HepG2 (cell line): Measurements from ENCODE around the gene MYOF. TPM values are rescaled to one million over a fixed set of nuclear protein-coding genes. Genes with fewer than 3 reads are reported as not detected.

ENCODE experiments used
- ATAC-seq: fragments of 200-7000 bp; cut with Tn5 transposase; 3 replicates; pipeline ENCODE4 v1.9.1; 2020; ENCODE audit warnings: mild to moderate bottlenecking, moderate library complexity
- BruUV-seq: library from RNA; stranded (reverse); fragments of 400-500 nt; replicated peaks from 2 replicates; lab custom pipeline; 2021; lab: Mats Ljungman, UMichigan
- CTCF ChIA-PET: fragments of 300-600 bp; formaldehyde crosslinking; extraction: SDS; loops from one replicate; lab custom pipeline; 2021; ENCODE audit warnings: low total read pairs, inconsistent platforms, low intra/inter-chr PET ratio; lab: Yijun Ruan, JAX
- POLR2A ChIA-PET: fragments of 350-600 bp; sonication (Branson Sonifier 250); formaldehyde crosslinking; loops from one replicate; lab custom pipeline; 2020; ENCODE audit warnings: antibody characterized with exemption, inconsistent platforms; lab: Yijun Ruan, JAX
- DNase-seq: peaks from one replicate; pipeline ENCODE4 v3.0.0-alpha.2; 2015; ENCODE audit warnings: low spot score
- FAIRE-seq: peaks from 3 replicates; lab custom pipeline; 2011; peaks lifted over from hg19 to GRCh38; lab: Jason Lieb, UNC
- H2AFZ ChIP-seq: one replicate; pipeline ENCODE4 v1.6.1; 2011; ENCODE audit warnings: low read length, inconsistent platforms
- H3K27ac ChIP-seq: fragments of 300-600 bp; 3 replicates; pipeline ENCODE4 v1.8.0; 2011; ENCODE audit warnings: mixed run types, mild to moderate bottlenecking, mixed read lengths, low read length, inconsistent platforms; ENCODE audit not compliant: insufficient read depth; ENCODE audit errors: extremely low read length
- H3K27me3 ChIP-seq, 2 experiments: fragments of 200-600 bp in 1 of 2; 2 replicates in 1 of 2; 3 replicates in 1 of 2; pipeline versions ENCODE4 v1.6.0 to v1.8.0; 2011; ENCODE audit warnings: low read length in 2 of 2, mild to moderate bottlenecking in 2 of 2, moderate library complexity in 2 of 2, inconsistent platforms in 1 of 2; ENCODE audit not compliant: insufficient read depth in 2 of 2, control insufficient read depth in 1 of 2
- H3K36me3 ChIP-seq, 2 experiments: fragments of 200-600 bp in 1 of 2; replicated peaks in 1 of 2; 2 replicates in 1 of 2; 3 replicates in 1 of 2; pipeline versions ENCODE4 v1.5.1 to v1.8.0; 2011; ENCODE audit warnings: low read length in 2 of 2, inconsistent platforms in 1 of 2; ENCODE audit not compliant: insufficient read depth in 2 of 2, control insufficient read depth in 1 of 2
- H3K4me1 ChIP-seq: 2 replicates; pipeline ENCODE4 v1.5.1; 2012; ENCODE audit warnings: low read length, inconsistent platforms; ENCODE audit not compliant: insufficient read depth
- H3K4me2 ChIP-seq: 2 replicates; pipeline ENCODE4 v1.6.0; 2011; ENCODE audit warnings: low read depth, low read length, inconsistent platforms
- H3K4me3 ChIP-seq, 3 experiments: fragments of 200-600 bp in 1 of 3; sonication (generic), shearing (Covaris generic) in 1 of 3; replicated peaks in 1 of 3; 2 replicates each; pipeline ENCODE4 v1.5.1; 2011 to 2016; ENCODE audit warnings: low read length in 3 of 3, inconsistent platforms in 2 of 3, low read depth in 2 of 3, mild to moderate bottlenecking in 2 of 3, control low read depth in 1 of 3, mixed read lengths in 1 of 3; ENCODE audit not compliant: insufficient read depth in 1 of 3
- H3K79me2 ChIP-seq: one replicate; pipeline ENCODE4 v1.6.1; 2011; ENCODE audit warnings: low read length, inconsistent platforms; ENCODE audit not compliant: insufficient read depth
- H3K9ac ChIP-seq: 2 replicates; pipeline ENCODE4 v1.6.0; 2011; ENCODE audit warnings: mild to moderate bottlenecking, low read depth, low read length, inconsistent platforms; ENCODE audit not compliant: insufficient read depth
- H3K9me3 ChIP-seq: 2 replicates; pipeline ENCODE4 v1.5.1; 2012; ENCODE audit warnings: mild to moderate bottlenecking, low read length
- H4K20me1 ChIP-seq: 2 replicates; pipeline ENCODE4 v1.6.0; 2011; ENCODE audit warnings: inconsistent platforms, mild to moderate bottlenecking, low read length, moderate library complexity; ENCODE audit not compliant: insufficient read depth
- ARNT ChIP-seq: fragments of 450-650 bp; IDR thresholded peaks from 2 replicates; pipeline ENCODE4 v1.6.1; 2017
- LCORL ChIP-seq, 2 experiments: fragments of 450-650 bp in 1 of 2; sonication (generic) in 1 of 2; formaldehyde crosslinking in 1 of 2; IDR thresholded peaks; 2 replicates each; pipeline versions ENCODE4 v1.5.0 to v1.6.1; 2017 to 2020; ENCODE audit warnings: antibody characterized with exemption in 1 of 2, missing genetic modification reagents in 1 of 2
- PHF5A ChIP-seq: IDR thresholded peaks from one replicate; pipeline ENCODE4 v1.6.1; 2018; ENCODE audit warnings: low read depth, missing genetic modification reagents; ENCODE audit not compliant: unreplicated experiment
- POLR2G ChIP-seq: fragments of 200-400 bp; formaldehyde crosslinking; IDR thresholded peaks from 2 replicates; pipeline ENCODE4 v1.6.1; 2018; ENCODE audit warnings: mild to moderate bottlenecking, low read depth, low read length, moderate library complexity
- TRIM24 ChIP-seq: sonication (generic); formaldehyde crosslinking; IDR thresholded peaks from 2 replicates; pipeline ENCODE4 v1.8.0; 2022; ENCODE audit warnings: mild to moderate bottlenecking, missing genetic modification reagents
- ZNF138 ChIP-seq: sonication (generic); formaldehyde crosslinking; IDR thresholded peaks from 2 replicates; pipeline ENCODE4 v1.5.0; 2020; ENCODE audit warnings: mild to moderate bottlenecking, low read depth, missing genetic modification reagents
- ZNF180 ChIP-seq: sonication (generic); formaldehyde crosslinking; IDR thresholded peaks from 2 replicates; pipeline ENCODE4 v1.4.0; 2020; ENCODE audit warnings: low read depth, missing genetic modification reagents, borderline replicate concordance
- ZNF3 ChIP-seq: IDR thresholded peaks from 2 replicates; pipeline ENCODE4 v1.7.0; 2017; ENCODE audit warnings: inconsistent platforms
- ZNF34 ChIP-seq: sonication (generic); formaldehyde crosslinking; IDR thresholded peaks from 2 replicates; pipeline ENCODE4 v1.4.0; 2020; ENCODE audit warnings: mild to moderate bottlenecking, missing genetic modification reagents, borderline replicate concordance
- ZNF431 ChIP-seq: sonication (generic); formaldehyde crosslinking; IDR thresholded peaks from 2 replicates; pipeline ENCODE4 v1.9.0; 2022; ENCODE audit warnings: missing genetic modification reagents, low read depth, mild to moderate bottlenecking, borderline replicate concordance
- ZNF543 ChIP-seq: sonication (generic); formaldehyde crosslinking; IDR thresholded peaks from 2 replicates; pipeline ENCODE4 v1.4.0; 2020; ENCODE audit warnings: mild to moderate bottlenecking, missing genetic modification reagents
- WGBS: methylation state at CpG from one replicate; pipeline ENCODE4 v1.1.6; 2017; ENCODE audit warnings: low lambda C conversion rate; 5-methylcytosine and 5-hydroxymethylcytosine counted together
- in situ Hi-C: cut with HindIII; loops from 2 replicates; pipeline ENCODE4 v1.10.0; 2017; ENCODE audit warnings: low pct_unique_long_range_greater_than_20kb; ENCODE audit not compliant: extremely low pct_ligation_motif_present
- intact Hi-C: fragments of 100-400 bp; cut with micrococcal nuclease; formaldehyde crosslinking; loops from one replicate; pipeline ENCODE4 v1.10.0; 2022; ENCODE audit not compliant: unreplicated experiment
- polyA plus RNA-seq, 8 experiments: library from polyadenylated mRNA; depleted of rRNA in 3 of 8; stranded (reverse) in 7 of 8; unstranded in 1 of 8; fragments of >200 nt; fragmentation: Illumina TruSeq in 4 of 8; extraction: Trizol in 4 of 8; gene quantifications; 2 replicates each; pipeline versions ENCODE4 v1.2.1 to v1.2.3, GENCODE V29; 2011 to 2016; ENCODE audit warnings: low read depth in 4 of 8, missing spikeins in 1 of 8, mixed read lengths in 1 of 8; ENCODE audit not compliant: insufficient read depth in 1 of 8
- total RNA-seq, 5 experiments: library from RNA; depleted of rRNA; stranded (reverse); fragments of >200 nt; fragmentation: Illumina TruSeq; extraction: Trizol; gene quantifications; 2 replicates each; pipeline ENCODE4 v1.2.3, GENCODE V29; 2016; ENCODE audit warnings: low read depth in 1 of 5
- TF ChIP-seq, protein P1 (sequence below): sonication (generic); formaldehyde crosslinking; IDR thresholded peaks from 2 replicates; pipeline ENCODE4 v1.5.0; 2020; ENCODE audit warnings: mild to moderate bottlenecking, missing genetic modification reagents, borderline replicate concordance
- TF ChIP-seq, protein P2 (sequence below): sonication (generic); formaldehyde crosslinking; IDR thresholded peaks from 2 replicates; pipeline ENCODE4 v1.8.0; 2022; ENCODE audit warnings: low read depth, missing genetic modification reagents
- TF ChIP-seq, protein P3 (sequence below): sonication (generic); formaldehyde crosslinking; IDR thresholded peaks from 2 replicates; pipeline ENCODE4 v1.5.0; 2020; ENCODE audit warnings: missing genetic modification reagents, mild to moderate bottlenecking, borderline replicate concordance
- TF ChIP-seq, protein P4 (sequence below): sonication (generic); formaldehyde crosslinking; IDR thresholded peaks from 2 replicates; pipeline ENCODE4 v1.5.1; 2020; ENCODE audit warnings: missing genetic modification reagents, mild to moderate bottlenecking, borderline replicate concordance

The MYOF gene
- total and polyA plus RNA-seq, 2 of the 13 experiments (the other 11 are each of a cell fraction or from before 2014, with no cell fraction given) = 0.18 to 0.42 TPM

DNA sequence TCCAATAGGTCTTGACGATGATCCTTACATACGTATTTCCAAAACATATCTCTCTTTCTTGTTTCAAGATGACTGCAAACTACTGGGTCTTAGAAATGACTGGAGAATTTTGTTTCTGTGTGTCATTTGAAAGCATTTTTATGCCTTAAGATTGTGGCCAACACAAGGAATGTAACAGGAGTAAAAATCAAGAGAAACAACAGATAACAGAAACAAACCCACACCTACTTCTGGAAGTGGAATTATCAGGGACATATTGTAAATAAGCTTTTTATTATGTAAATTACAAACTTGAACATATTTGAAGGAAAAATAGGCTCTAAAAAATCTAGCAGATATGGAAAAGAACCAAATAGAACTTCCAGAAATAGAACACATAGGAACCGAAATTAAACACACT, 212.9 kb downstream of the MYOF start (continued):
- TF ChIP-seq, protein P1, sequence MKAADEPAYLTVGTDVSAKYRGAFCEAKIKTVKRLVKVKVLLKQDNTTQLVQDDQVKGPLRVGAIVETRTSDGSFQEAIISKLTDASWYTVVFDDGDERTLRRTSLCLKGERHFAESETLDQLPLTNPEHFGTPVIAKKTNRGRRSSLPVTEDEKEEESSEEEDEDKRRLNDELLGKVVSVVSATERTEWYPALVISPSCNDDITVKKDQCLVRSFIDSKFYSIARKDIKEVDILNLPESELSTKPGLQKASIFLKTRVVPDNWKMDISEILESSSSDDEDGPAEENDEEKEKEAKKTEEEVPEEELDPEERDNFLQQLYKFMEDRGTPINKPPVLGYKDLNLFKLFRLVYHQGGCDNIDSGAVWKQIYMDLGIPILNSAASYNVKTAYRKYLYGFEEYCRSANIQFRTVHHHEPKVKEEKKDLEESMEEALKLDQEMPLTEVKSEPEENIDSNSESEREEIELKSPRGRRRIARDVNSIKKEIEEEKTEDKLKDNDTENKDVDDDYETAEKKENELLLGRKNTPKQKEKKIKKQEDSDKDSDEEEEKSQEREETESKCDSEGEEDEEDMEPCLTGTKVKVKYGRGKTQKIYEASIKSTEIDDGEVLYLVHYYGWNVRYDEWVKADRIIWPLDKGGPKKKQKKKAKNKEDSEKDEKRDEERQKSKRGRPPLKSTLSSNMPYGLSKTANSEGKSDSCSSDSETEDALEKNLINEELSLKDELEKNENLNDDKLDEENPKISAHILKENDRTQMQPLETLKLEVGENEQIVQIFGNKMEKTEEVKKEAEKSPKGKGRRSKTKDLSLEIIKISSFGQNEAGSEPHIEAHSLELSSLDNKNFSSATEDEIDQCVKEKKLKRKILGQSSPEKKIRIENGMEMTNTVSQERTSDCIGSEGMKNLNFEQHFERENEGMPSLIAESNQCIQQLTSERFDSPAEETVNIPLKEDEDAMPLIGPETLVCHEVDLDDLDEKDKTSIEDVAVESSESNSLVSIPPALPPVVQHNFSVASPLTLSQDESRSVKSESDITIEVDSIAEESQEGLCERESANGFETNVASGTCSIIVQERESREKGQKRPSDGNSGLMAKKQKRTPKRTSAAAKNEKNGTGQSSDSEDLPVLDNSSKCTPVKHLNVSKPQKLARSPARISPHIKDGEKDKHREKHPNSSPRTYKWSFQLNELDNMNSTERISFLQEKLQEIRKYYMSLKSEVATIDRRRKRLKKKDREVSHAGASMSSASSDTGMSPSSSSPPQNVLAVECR = no peak
- TF ChIP-seq ZNF180 = no peak

DNA sequence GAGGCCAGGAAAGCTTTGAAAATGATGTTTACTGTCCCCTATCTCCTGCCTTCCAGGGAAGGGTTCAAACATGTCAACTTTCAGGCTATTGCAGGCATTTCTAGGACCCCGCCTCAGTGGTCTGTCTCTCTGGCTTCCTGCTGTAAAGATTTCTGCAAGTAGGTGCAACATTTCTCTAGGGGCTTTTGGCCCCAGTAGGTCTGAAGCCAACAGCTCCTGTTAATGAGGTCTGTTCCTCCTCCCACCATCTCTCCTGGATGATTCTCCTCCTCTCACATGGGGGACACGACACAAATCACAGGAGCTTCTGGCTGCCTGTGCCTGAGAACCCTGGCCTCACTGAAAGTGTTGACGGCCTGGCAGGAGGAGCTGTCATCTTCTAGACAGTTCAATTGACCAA, 214.1 kb downstream of the MYOF start:
- no peaks in the 10 kb centered on the region for H3K9me3 ChIP-seq
- WGBS = 11% methylated on average over 3 of the region's 3 CpGs
- BruUV-seq = no TSS peak
- no peak overlapping the region for H3K4me2 ChIP-seq
- H3K27ac ChIP-seq = no peak overlapping the region
- ChIA-PET POLR2A (no interaction called here), CTCF (no interaction called here)
- intact Hi-C loops = no loop called here
- no peaks in the 10 kb centered on the region for H3K4me1 ChIP-seq
- TF ChIP-seq, protein P2, sequence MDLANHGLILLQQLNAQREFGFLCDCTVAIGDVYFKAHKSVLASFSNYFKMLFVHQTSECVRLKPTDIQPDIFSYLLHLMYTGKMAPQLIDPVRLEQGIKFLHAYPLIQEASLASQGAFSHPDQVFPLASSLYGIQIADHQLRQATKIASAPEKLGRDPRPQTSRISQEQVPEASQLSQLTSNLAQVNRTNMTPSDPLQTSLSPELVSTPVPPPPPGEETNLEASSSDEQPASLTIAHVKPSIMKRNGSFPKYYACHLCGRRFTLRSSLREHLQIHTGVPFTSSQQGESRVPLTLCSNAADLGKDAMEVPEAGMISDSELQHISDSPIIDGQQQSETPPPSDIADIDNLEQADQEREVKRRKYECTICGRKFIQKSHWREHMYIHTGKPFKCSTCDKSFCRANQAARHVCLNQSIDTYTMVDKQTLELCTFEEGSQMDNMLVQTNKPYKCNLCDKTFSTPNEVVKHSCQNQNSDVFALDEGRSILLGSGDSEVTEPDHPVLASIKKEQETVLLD (CRISPR knock-in tag) = no peak
- TF ChIP-seq ZNF431 = no peak
- no peak for TF ChIP-seq POLR2G
- no peak for TF ChIP-seq ZNF138
- no peak for TF ChIP-seq ZNF543
- TF ChIP-seq, protein P3, sequence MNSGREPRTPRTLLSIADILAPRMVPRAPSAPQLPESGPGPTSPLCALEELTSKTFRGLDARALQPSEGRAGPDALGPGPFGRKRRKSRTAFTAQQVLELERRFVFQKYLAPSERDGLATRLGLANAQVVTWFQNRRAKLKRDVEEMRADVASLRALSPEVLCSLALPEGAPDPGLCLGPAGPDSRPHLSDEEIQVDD (CRISPR knock-in tag) = no peak
- TF ChIP-seq, protein P4, sequence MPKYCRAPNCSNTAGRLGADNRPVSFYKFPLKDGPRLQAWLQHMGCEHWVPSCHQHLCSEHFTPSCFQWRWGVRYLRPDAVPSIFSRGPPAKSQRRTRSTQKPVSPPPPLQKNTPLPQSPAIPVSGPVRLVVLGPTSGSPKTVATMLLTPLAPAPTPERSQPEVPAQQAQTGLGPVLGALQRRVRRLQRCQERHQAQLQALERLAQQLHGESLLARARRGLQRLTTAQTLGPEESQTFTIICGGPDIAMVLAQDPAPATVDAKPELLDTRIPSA (CRISPR knock-in tag) = no peak
- no peak for TF ChIP-seq ZNF3 (CRISPR knock-in tag)
- no peak for TF ChIP-seq LCORL (IDR thresholded peaks at IDR 0.05)
- TF ChIP-seq LCORL (CRISPR knock-in tag; IDR thresholded peaks at IDR 0.05) = no peak
- TF ChIP-seq ARNT = no peak
- no peak for TF ChIP-seq PHF5A (CRISPR knock-in tag)
- TF ChIP-seq ZNF34 (CRISPR knock-in tag) = no peak
- no peak for TF ChIP-seq TRIM24 (CRISPR knock-in tag)
- H2AFZ ChIP-seq = no peak overlapping the region
- no peaks in the 10 kb centered on the region for H3K27me3 ChIP-seq
- no peaks in the 10 kb centered on the region for H3K36me3 ChIP-seq
- no peaks in the 10 kb centered on the region for H4K20me1 ChIP-seq
- FAIRE-seq = no peak
- no peak overlapping the region for H3K9ac ChIP-seq
- no peaks in the 10 kb centered on the region for H3K79me2 ChIP-seq
- in situ Hi-C loops = no loop called here
- no peak overlapping the region for H3K4me3 ChIP-seq
- ATAC-seq = no peak
- no peak for DNase-seq
